Activated naive CD4-positive, alpha-beta T cell treated with anti-CD3 and anti-CD28 coated beads for 36 hours (primary cell): Measurements from ENCODE around the gene GMEB2. TPM values are rescaled to one million over a fixed set of nuclear protein-coding genes. Genes with fewer than 3 reads are reported as not detected.

Source experiments
- CTCF ChIA-PET: fragments of 350-600 bp; sonication (Branson Sonifier 250); formaldehyde crosslinking; loops from one replicate; lab custom pipeline; 2021; ENCODE audit warnings: antibody characterized with exemption; lab: Charles Lee
- DNase-seq: peaks from one replicate; pipeline ENCODE4 v3.0.0-alpha.2; 2020
- H3K27ac Mint-ChIP-seq: one replicate; pipeline ENCODE4 v1.8.0; 2021; ENCODE audit warnings: mild to moderate bottlenecking, mixed read lengths
- H3K27me3 Mint-ChIP-seq: one replicate; pipeline ENCODE4 v1.8.0; 2021; ENCODE audit warnings: low read depth, mixed read lengths
- H3K36me3 Mint-ChIP-seq: one replicate; pipeline ENCODE4 v1.8.0; 2021; ENCODE audit warnings: low read depth, mixed read lengths
- H3K4me1 Mint-ChIP-seq: one replicate; pipeline ENCODE4 v1.8.0; 2021; ENCODE audit warnings: low read depth, mixed read lengths
- H3K4me3 Mint-ChIP-seq: one replicate; pipeline ENCODE4 v1.8.0; 2021; ENCODE audit warnings: mild to moderate bottlenecking, moderate library complexity, mixed read lengths
- H3K9me3 Mint-ChIP-seq: one replicate; pipeline ENCODE4 v1.8.0; 2021; ENCODE audit warnings: mixed read lengths
- intact Hi-C: fragments of 100-400 bp; cut with micrococcal nuclease; formaldehyde crosslinking; loops from one replicate; pipeline ENCODE4 v1.15.1; 2023
- total RNA-seq, 2 experiments: library from RNA; stranded (reverse); gene quantifications; one replicate each; pipeline ENCODE4 v1.2.3, GENCODE V29; 2021

GMEB2 gene
- total RNA-seq, 2 experiments from 2014 or later = 16.7 to 18.0 TPM

DNA sequence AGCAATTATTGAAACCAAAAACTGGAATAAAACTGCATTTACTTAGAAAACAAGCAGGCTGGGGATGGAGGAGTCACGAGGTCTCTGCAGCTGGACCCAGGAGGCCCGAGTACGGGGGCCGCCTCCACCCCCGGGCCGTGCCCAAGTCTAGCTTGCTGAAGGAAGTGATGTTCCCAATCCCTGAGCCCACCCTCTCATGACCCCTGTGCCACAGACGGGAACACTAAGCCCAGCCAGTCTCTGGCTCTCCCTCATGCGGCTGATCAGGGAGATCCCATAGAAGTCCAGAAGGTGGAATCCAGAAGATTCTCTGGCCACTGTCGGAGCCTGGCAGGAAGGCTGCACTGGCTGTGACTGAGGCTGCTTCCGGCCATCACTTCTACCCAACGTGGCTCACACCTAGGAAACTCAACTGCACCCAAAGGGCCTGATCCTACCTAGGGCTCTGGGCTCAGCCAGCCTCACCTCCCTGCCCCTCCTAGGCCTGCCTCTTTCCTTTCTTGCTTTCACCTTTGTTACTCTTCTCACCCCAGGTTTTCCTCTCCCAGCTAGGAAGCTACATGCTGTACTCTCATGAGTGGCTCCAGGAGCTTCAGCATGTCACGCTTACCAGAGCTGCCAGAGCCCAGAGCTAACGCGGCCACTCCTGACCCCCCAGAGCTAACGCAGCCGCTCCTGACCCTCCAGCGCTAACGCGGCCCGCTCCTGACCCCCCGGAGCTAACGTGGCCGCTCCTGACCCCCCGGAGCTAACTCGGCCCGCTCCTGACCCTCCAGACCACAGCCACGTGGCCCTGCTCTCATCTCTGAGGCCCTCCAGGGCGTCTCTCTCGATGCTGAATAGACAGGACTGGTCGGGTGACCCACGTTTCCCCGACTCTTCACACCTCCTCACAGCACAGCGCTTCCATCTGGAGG is 28.2 kb downstream of the GMEB2 start:
- no peaks in the 10 kb centered on the region for H3K9me3 Mint-ChIP-seq
- peaks cover 17% of the 10 kb centered on the region for H3K36me3 Mint-ChIP-seq
- intact Hi-C loops = no loop called here
- H3K4me1 Mint-ChIP-seq = no peaks in the 10 kb centered on the region
- H3K27me3 Mint-ChIP-seq = no peaks in the 10 kb centered on the region
- no peak overlapping the region for H3K27ac Mint-ChIP-seq
- no peak overlapping the region for H3K4me3 Mint-ChIP-seq
- DNase-seq = no peak
- CTCF ChIA-PET = no interaction called here

DNA sequence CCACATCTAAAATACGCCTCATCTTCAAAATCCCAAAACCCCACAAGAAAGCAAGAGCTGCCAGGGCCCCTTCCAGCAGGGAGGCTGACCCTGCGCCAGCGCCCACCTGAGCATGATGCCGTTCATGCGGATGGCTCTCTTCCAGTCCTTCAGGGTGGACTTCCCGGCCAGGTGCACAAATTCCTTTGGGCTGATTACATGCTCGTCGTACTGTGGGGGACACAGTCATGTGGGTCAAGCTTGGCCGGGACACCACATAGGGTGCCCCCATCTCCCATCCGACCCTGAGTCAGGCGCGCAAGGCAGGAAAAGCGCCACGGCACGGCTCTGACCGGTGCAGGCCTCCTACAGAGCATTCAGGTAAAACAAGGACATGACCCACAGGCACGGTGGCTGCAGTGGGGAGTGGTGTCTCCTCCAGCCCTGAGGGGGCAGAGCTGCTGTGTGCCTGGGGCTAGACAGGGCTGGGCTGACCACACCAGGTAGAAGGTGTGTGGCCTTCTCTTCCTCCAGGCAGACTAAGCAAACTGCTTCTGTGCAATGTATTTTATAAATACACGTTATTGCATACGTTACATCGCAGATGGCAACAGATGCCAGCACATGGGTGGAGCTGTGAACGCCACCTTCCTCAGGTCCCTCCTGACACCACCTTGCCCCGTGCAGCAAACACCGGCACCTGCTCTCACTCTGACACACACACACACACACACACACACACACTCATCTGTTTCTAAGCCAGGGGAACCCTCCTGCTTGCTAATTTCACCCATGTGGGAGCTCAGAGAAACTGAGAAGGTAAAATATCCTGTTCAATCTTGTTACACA is 29.0 kb downstream of the GMEB2 start:
- CTCF ChIA-PET = no interaction called here
- Mint-ChIP-seq H3K27ac (no peak overlapping the region), H3K4me1 (no peaks in the 10 kb centered on the region), H3K4me3 (no peak overlapping the region), H3K9me3 (no peaks in the 10 kb centered on the region), H3K36me3 (peaks cover 16% of the 10 kb centered on the region), H3K27me3 (no peaks in the 10 kb centered on the region)
- DNase-seq = no peak
- intact Hi-C loops = no loop called here

DNA sequence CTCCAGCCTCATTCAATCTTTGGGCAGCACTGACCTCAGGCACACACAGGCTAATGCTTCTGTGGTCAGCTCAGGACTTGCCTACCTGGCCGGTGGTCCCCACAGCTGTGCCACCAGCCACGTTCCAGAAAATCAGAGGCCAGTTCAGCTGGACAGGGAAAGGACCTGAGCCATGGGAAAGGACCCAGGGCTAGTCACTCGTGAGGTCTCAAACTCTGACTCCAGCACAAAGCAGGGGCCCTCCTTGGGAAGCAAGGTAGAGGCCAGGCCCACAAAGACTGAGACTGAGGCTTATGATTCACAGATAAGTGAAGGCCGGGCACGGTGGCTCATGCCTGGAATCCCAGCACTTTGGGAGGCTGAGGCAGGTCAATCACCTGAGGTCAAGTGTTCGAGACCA is 30.5 kb downstream of the GMEB2 start:
- CTCF ChIA-PET = interaction anchor here (0.5 kb wide), 1 partner anchor 187 kb away, joined by 3 read pairs; no protein-coding TSS in a partner anchor
- intact Hi-C loops = no loop called here
- H3K27ac Mint-ChIP-seq = no peak overlapping the region

DNA sequence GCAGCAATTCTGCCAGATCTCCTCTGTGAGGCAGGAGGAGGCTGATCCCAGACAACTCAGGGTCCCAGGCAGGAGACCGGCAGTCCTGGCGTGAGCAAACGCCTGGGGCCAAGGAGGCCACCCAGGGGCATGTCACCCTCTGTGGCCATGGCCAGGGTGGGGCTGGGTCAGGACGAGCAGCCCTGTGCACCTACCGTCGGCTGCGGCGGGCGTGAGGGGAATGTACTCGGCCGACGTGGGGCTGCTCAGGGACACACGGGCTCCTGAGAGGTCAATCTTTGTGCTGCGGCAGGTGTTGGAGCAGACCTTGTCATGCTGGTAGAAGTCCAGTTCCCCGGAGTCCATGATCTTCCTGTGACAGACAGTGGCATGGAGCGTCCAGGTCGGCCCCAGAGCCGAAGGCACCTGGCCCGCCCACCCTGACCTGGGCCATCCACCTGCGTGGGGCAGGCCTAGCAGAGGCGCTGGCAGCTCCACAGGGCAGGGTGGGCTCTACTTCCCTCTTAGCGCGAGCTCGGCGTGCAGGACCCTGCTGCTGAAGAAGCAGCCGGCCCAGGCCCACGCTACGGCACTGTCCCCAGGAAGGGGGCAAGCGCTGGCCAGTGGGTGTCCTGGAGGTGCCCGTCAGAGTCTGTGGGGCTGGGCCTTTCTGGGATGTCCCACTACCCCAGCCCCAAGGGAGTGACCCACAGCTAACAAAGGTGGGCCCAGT is 31.3 kb downstream of the GMEB2 start:
- no peaks in the 10 kb centered on the region for H3K9me3 Mint-ChIP-seq
- intact Hi-C loops = no loop called here
- H3K4me1 Mint-ChIP-seq = no peaks in the 10 kb centered on the region
- H3K4me3 Mint-ChIP-seq = no peak overlapping the region
- H3K27ac Mint-ChIP-seq = no peak overlapping the region
- H3K36me3 Mint-ChIP-seq = peaks cover 14% of the 10 kb centered on the region
- CTCF ChIA-PET = interaction anchor here (0.5 kb wide), 1 partner anchor 188 kb away, joined by 3 read pairs; no protein-coding TSS in a partner anchor
- no peaks in the 10 kb centered on the region for H3K27me3 Mint-ChIP-seq
- no peak for DNase-seq

More for the DNA sequence above, 30.5 kb downstream of the GMEB2 start:
- Mint-ChIP-seq H3K27me3 (no peaks in the 10 kb centered on the region), H3K9me3 (no peaks in the 10 kb centered on the region), H3K4me3 (no peak overlapping the region), H3K36me3 (peaks cover 11% of the 10 kb centered on the region), H3K4me1 (no peaks in the 10 kb centered on the region)
- DNase-seq = no peak

DNA sequence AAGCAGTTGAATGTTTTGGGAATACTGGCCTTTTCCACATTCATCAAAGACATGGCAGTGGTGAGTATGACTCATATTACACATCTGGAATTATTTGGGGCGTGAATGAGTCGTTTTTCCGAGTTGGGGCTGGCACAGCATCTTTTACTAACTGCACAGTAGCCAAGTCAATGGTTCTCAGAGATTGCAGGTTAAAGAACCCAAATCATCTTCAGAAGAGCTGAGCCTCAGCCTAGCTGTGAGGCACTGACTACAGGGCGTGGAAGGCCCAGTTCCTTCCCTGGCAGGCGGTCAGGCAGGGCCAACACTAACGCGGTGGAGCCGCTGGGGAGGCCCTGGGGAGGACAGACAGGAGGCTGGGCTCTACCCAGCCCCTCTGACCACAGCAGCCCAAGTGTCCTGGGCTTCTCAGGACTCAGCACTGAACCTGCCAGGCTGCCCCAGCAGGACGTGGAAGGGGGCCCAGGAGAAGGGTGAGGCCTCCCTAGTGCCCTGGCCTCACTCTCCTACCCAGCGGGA is 32.8 kb downstream of the GMEB2 start:
- H3K27ac Mint-ChIP-seq = no peak overlapping the region
- H3K9me3 Mint-ChIP-seq = no peaks in the 10 kb centered on the region
- CTCF ChIA-PET = interaction anchor here (0.6 kb wide), 1 partner anchor 56 kb away, joined by 3 read pairs; no protein-coding TSS in a partner anchor
- intact Hi-C loops = no loop called here
- H3K4me3 Mint-ChIP-seq = no peak overlapping the region
- no peaks in the 10 kb centered on the region for H3K27me3 Mint-ChIP-seq
- H3K36me3 Mint-ChIP-seq = peaks cover 18% of the 10 kb centered on the region
- no peak for DNase-seq
- no peaks in the 10 kb centered on the region for H3K4me1 Mint-ChIP-seq

DNA sequence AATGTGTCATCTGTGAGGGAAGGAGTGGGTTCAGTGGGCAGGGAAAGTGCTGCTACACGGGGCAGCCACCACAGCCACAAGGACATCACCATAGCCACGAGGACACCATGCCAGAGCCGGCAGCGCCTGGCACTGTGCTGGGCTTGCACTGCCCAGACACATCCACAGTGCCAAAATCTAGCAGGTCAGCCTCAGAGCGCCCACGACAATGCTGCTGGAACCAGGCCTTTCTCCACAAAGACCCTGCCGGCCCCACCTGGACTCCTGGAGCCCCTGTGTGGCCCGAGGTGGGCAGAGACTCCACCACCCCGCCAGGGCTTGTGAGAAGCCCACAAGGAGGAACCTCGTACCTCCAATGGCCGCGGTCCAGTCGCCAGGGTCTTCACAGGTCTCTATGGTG is 34.2 kb downstream of the GMEB2 start:
- Mint-ChIP-seq H3K36me3 (peaks cover 20% of the 10 kb centered on the region), H3K9me3 (no peaks in the 10 kb centered on the region), H3K27ac (no peak overlapping the region), H3K4me1 (peaks cover 9% of the 10 kb centered on the region), H3K4me3 (no peak overlapping the region), H3K27me3 (no peaks in the 10 kb centered on the region)
- intact Hi-C loops = no loop called here
- DNase-seq = no peak
- CTCF ChIA-PET = no interaction called here

DNA sequence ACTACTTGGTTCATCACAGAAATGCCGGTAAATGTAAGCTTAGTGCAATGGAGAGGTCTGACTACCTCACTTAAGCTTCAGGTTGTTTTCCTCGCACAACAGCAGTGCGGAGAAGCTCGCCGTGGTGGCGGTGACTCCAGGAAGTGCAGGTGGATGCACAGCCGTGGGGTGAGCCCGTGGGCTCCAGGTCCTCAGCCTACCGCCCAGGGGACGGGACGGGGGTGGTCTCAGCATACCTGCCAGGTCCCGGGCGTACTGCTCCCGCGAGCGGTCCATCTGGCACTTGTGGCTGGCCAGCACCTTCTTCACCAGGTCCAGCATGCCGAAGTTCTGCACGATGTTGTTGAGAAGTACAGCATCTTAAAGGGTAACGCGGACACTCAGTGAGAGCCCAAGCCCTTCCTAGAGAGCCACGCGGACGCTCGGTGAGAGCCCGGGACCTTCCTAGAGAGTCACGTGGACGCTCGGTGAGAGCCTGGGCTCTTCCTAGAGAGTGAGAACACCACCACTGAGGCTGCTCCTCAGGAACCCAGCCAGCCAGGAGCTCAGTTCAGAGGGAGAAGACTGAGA is 35.0 kb downstream of the GMEB2 start:
- Mint-ChIP-seq H3K9me3 (no peaks in the 10 kb centered on the region), H3K4me1 (peaks cover 16% of the 10 kb centered on the region), H3K4me3 (no peak overlapping the region), H3K27me3 (no peaks in the 10 kb centered on the region), H3K36me3 (peaks cover 20% of the 10 kb centered on the region), H3K27ac (no peak overlapping the region)
- DNase-seq = no peak
- intact Hi-C loops = no loop called here
- CTCF ChIA-PET = no interaction called here

DNA sequence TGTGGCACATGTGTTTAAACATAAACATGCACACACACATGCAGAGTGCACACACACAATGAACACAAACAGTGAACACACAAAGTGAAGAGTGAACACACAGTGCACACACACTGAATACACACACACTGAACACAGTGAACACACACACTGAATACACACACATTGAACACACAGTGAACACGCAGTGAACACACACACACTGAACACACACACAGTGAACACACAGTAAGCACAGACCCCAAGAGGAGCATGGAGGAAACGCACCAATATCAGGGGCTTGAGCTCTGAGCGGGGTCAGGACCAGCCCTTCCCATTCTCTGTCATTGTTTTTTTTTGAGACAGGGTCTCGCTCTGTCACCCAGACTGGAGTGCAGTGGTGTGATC is 35.8 kb downstream of the GMEB2 start:
- Mint-ChIP-seq H3K36me3 (peaks cover 20% of the 10 kb centered on the region), H3K4me3 (no peak overlapping the region), H3K27me3 (no peaks in the 10 kb centered on the region), H3K27ac (no peak overlapping the region), H3K4me1 (peaks cover 16% of the 10 kb centered on the region), H3K9me3 (no peaks in the 10 kb centered on the region)
- no peak for DNase-seq
- CTCF ChIA-PET = no interaction called here
- intact Hi-C loops = no loop called here

GRCh38 chr20:63590218-63591146 is 36.4 kb downstream of the GMEB2 start:
- no peak for DNase-seq
- no peak overlapping the region for H3K27ac Mint-ChIP-seq
- no peak overlapping the region for H3K4me3 Mint-ChIP-seq
- CTCF ChIA-PET = no interaction called here
- peaks cover 16% of the 10 kb centered on the region for H3K4me1 Mint-ChIP-seq
- no peaks in the 10 kb centered on the region for H3K27me3 Mint-ChIP-seq
- H3K36me3 Mint-ChIP-seq = peaks cover 20% of the 10 kb centered on the region
- no peaks in the 10 kb centered on the region for H3K9me3 Mint-ChIP-seq
- intact Hi-C loops = no loop called here

- DNase-seq = no peak
- Mint-ChIP-seq H3K9me3 (no peaks in the 10 kb centered on the region), H3K27me3 (no peaks in the 10 kb centered on the region), H3K4me1 (peaks cover 16% of the 10 kb centered on the region), H3K4me3 (no peak overlapping the region), H3K36me3 (peaks cover 16% of the 10 kb centered on the region), H3K27ac (no peak overlapping the region)
- intact Hi-C loops = no loop called here
- CTCF ChIA-PET = interaction anchor here (0.6 kb wide), 1 partner anchor 59 kb away, joined by 3 read pairs; no protein-coding TSS in a partner anchor
Observed at GRCh38 chr20:63589261-63590217, 37.4 kb downstream of the GMEB2 start.
